ENCODE measurements around the gene TMEM8B. TPM values are rescaled to one million over a fixed set of nuclear protein-coding genes. Genes with fewer than 3 reads are reported as not detected.

Gene TMEM8B
- total RNA-seq, 1 experiment from 2014 or later = 9.3 TPM

- H3K4me3 Mint-ChIP-seq = peak overlapping the region in 1 of 2 experiments; percentile 85; a peak in 2 of 5 replicates
- no peak overlapping the region for H3K27ac Mint-ChIP-seq
These were observed 39.0 kb upstream of the TMEM8B start for GRCh38 chr9:35790025-35790384.

More at GRCh38 chr9:35790025-35790384, 39.0 kb upstream of the TMEM8B start:
- Histone ChIP-seq H3K27me3 (ENCODE audit: insufficient read depth, low read length) (no peaks in the 10 kb centered on the region), H3K14ac (ENCODE audit: insufficient read depth, low read length) (no peak overlapping the region), H3K23me2 (ENCODE audit: insufficient read length, low read depth, low read length, poor library complexity, severe bottlenecking) (peaks cover 3% of the 10 kb centered on the region), H2BK12ac (ENCODE audit: insufficient read length, low read depth, low read length) (no peak overlapping the region), H4K20me1 (ENCODE audit: control insufficient read depth, insufficient read depth, insufficient read length) (no peaks in the 10 kb centered on the region), H2AK5ac (ENCODE audit: insufficient read length, low read length) (no peak overlapping the region), H3K56ac (ENCODE audit: insufficient read length, low read depth, low read length) (no peak overlapping the region), H3K18ac (ENCODE audit: insufficient read length, low read depth, low read length) (no peak overlapping the region), H3T11ph (ENCODE audit: low read length) (no peak overlapping the region), H2BK20ac (ENCODE audit: low read depth, low read length, poor library complexity, severe bottlenecking) (no peak overlapping the region), H3K27ac (ENCODE audit: insufficient read length, low read depth, low read length) (no peak overlapping the region), H3K4ac (ENCODE audit: low read depth, low read length) (no peak overlapping the region), H4K8ac (replicated peaks; ENCODE audit: insufficient read length, low read depth, low read length) (no peak overlapping the region), H4K5ac (ENCODE audit: insufficient read length, low read depth, low read length) (no peak overlapping the region), H3K79me2 (ENCODE audit: insufficient read depth, low read length) (no peaks in the 10 kb centered on the region), H2AFZ (ENCODE audit: low read length) (no peak overlapping the region), H3K9me3 (ENCODE audit: control insufficient read depth, low read depth, low read length) (no peaks in the 10 kb centered on the region), H3K9ac (ENCODE audit: extremely low read depth, insufficient read length, low read length) (no peak overlapping the region), H4K91ac (ENCODE audit: insufficient read length, low read depth, low read length) (no peak overlapping the region), H2BK5ac (ENCODE audit: insufficient read length, low read length) (no peak overlapping the region), H2BK120ac (ENCODE audit: low read depth, low read length, poor library complexity, severe bottlenecking) (no peak overlapping the region), H3K4me2 (ENCODE audit: insufficient read depth, insufficient read length, low read length) (no peak overlapping the region), H3K23ac (ENCODE audit: insufficient read length, low read depth, low read length) (no peak overlapping the region), H2BK15ac (ENCODE audit: low read depth, low read length) (no peak overlapping the region), H3K4me1 (ENCODE audit: insufficient read depth, low read length) (no peaks in the 10 kb centered on the region), H3K79me1 (ENCODE audit: insufficient read depth, low read depth, low read length, poor library complexity, severe bottlenecking) (no peaks in the 10 kb centered on the region)
- TF ChIP-seq, protein P1, sequence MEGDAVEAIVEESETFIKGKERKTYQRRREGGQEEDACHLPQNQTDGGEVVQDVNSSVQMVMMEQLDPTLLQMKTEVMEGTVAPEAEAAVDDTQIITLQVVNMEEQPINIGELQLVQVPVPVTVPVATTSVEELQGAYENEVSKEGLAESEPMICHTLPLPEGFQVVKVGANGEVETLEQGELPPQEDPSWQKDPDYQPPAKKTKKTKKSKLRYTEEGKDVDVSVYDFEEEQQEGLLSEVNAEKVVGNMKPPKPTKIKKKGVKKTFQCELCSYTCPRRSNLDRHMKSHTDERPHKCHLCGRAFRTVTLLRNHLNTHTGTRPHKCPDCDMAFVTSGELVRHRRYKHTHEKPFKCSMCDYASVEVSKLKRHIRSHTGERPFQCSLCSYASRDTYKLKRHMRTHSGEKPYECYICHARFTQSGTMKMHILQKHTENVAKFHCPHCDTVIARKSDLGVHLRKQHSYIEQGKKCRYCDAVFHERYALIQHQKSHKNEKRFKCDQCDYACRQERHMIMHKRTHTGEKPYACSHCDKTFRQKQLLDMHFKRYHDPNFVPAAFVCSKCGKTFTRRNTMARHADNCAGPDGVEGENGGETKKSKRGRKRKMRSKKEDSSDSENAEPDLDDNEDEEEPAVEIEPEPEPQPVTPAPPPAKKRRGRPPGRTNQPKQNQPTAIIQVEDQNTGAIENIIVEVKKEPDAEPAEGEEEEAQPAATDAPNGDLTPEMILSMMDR (conservative IDR thresholded peaks at IDR 0.05) = no peak
- DNase-seq = no peak
- Mint-ChIP-seq H3K4me1 (peaks cover 17 to 19% of the 10 kb centered on the region in 2 experiments), H3K27me3 (ENCODE audit: low read depth) (peaks cover 4% of the 10 kb centered on the region), H3K36me3 (ENCODE audit: insufficient read depth in 1 of 3, low read depth in 3 of 3) (peaks cover 0 to 14% (median 8%) of the 10 kb centered on the region in 3 experiments; a peak in 6 of 7 replicates), H3K9me3 (no peaks in the 10 kb centered on the region)
- WGBS (ENCODE audit: extremely low coverage, insufficient read length, low lambda C conversion rate) = no CpG with 5 or more reads among the region's 4 CpGs
